A673 (cell line): ENCODE data around the gene A2M.

Experiments
- EZH2 ChIP-seq: fragments of 200-600 bp; sonication (generic); IDR thresholded peaks from 2 replicates; pipeline ENCODE4 v1.6.1; 2017; ENCODE audit warnings: borderline replicate concordance, low read depth, mild to moderate bottlenecking, mixed read lengths, antibody characterized with exemption, low read length; ENCODE audit not compliant: poor library complexity, severe bottlenecking
- TF ChIP-seq, protein P1 (sequence below): fragments of 300-800, 200-600 bp; sonication (generic); conservative IDR thresholded peaks from 2 replicates; pipeline ENCODE4 v1.5.1; 2017; ENCODE audit warnings: low read depth, mild to moderate bottlenecking, antibody characterized with exemption, low read length, moderate library complexity, mixed read lengths

DNA sequence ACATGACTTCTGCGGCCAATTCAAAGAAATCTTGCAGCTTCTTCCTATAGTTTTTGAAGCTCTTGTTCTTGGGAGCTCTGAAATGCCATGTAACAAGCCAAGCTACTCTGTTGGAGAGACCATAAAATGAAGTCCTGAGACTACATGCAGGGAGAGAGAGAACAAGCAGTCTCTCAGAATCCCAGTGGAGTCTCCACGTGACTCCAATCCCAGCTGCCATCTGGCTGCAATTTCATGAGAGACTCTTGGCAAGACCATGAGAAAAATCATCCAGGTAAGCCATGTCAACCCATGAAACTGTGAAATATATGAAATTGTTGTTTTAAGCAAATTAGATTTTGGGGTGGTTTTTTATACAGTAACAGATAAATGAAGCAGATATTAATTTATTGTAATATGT lies 72.0 kb downstream of the A2M start:
- TF ChIP-seq, protein P1, sequence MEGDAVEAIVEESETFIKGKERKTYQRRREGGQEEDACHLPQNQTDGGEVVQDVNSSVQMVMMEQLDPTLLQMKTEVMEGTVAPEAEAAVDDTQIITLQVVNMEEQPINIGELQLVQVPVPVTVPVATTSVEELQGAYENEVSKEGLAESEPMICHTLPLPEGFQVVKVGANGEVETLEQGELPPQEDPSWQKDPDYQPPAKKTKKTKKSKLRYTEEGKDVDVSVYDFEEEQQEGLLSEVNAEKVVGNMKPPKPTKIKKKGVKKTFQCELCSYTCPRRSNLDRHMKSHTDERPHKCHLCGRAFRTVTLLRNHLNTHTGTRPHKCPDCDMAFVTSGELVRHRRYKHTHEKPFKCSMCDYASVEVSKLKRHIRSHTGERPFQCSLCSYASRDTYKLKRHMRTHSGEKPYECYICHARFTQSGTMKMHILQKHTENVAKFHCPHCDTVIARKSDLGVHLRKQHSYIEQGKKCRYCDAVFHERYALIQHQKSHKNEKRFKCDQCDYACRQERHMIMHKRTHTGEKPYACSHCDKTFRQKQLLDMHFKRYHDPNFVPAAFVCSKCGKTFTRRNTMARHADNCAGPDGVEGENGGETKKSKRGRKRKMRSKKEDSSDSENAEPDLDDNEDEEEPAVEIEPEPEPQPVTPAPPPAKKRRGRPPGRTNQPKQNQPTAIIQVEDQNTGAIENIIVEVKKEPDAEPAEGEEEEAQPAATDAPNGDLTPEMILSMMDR: no peak
- TF ChIP-seq EZH2: no peak
